Astrocyte (in vitro differentiated cells and primary cell): Measurements from ENCODE around the gene PALLD. TPM values are rescaled to one million over a fixed set of nuclear protein-coding genes. Genes with fewer than 3 reads are reported as not detected.

Experiments
- DNase-seq: peaks from one replicate; pipeline ENCODE4 v3.0.0-alpha.2; 2010; ENCODE audit warnings: low read depth
- FAIRE-seq: peaks from 2 replicates; lab custom pipeline; 2011; peaks lifted over from hg19 to GRCh38; lab: Jason Lieb, UNC
- H2AFZ ChIP-seq: 2 replicates; pipeline ENCODE4 v1.6.0; 2012; ENCODE audit warnings: low read depth, low read length, inconsistent platforms
- H3K27ac ChIP-seq: 2 replicates; pipeline ENCODE4 v1.5.1; 2011; ENCODE audit warnings: low read depth, low read length, inconsistent platforms
- H3K27me3 ChIP-seq: 2 replicates; pipeline ENCODE4 v1.6.0; 2011; ENCODE audit warnings: low read length, inconsistent platforms; ENCODE audit not compliant: insufficient read depth
- H3K36me3 ChIP-seq: 2 replicates; pipeline ENCODE4 v1.5.1; 2011; ENCODE audit warnings: low read length, inconsistent platforms; ENCODE audit not compliant: insufficient read depth
- H3K4me1 ChIP-seq: 2 replicates; pipeline ENCODE4 v1.5.1; 2011; ENCODE audit warnings: low read length, inconsistent platforms; ENCODE audit not compliant: insufficient read depth
- H3K4me2 ChIP-seq: 2 replicates; pipeline ENCODE4 v1.6.0; 2012; ENCODE audit warnings: low read length, inconsistent platforms
- H3K4me3 ChIP-seq: 2 replicates; pipeline ENCODE4 v1.5.1; 2011; ENCODE audit warnings: low read depth, mild to moderate bottlenecking, low read length, inconsistent platforms; ENCODE audit not compliant: insufficient read depth
- H3K79me2 ChIP-seq: 2 replicates; pipeline ENCODE4 v1.6.0; 2012; ENCODE audit warnings: mild to moderate bottlenecking, low read length, inconsistent platforms; ENCODE audit not compliant: insufficient read depth
- H3K9ac ChIP-seq: 2 replicates; pipeline ENCODE4 v1.6.0; 2012; ENCODE audit warnings: mild to moderate bottlenecking, low read length, inconsistent platforms
- H3K9me3 ChIP-seq: 2 replicates; pipeline ENCODE4 v1.5.1; 2012; ENCODE audit warnings: low read depth, mild to moderate bottlenecking, low read length, inconsistent platforms; ENCODE audit not compliant: insufficient read depth
- H4K20me1 ChIP-seq: 2 replicates; pipeline ENCODE4 v1.6.0; 2012; ENCODE audit warnings: low read length, inconsistent platforms; ENCODE audit not compliant: insufficient read depth
- H3K27ac Mint-ChIP-seq: one replicate; pipeline ENCODE4 v1.8.0; 2021; ENCODE audit warnings: mild to moderate bottlenecking, mixed read lengths; ENCODE audit not compliant: unreplicated experiment
- H3K27me3 Mint-ChIP-seq: one replicate; pipeline ENCODE4 v1.8.0; 2021; ENCODE audit warnings: low read depth, mixed read lengths; ENCODE audit not compliant: unreplicated experiment
- H3K36me3 Mint-ChIP-seq: one replicate; pipeline ENCODE4 v1.8.0; 2021; ENCODE audit warnings: low read depth, mixed read lengths; ENCODE audit not compliant: unreplicated experiment
- H3K4me1 Mint-ChIP-seq: one replicate; pipeline ENCODE4 v1.8.0; 2021; ENCODE audit warnings: low read depth, mixed read lengths; ENCODE audit not compliant: unreplicated experiment
- H3K4me3 Mint-ChIP-seq: one replicate; pipeline ENCODE4 v1.8.0; 2021; ENCODE audit warnings: mild to moderate bottlenecking, moderate library complexity, mixed read lengths; ENCODE audit not compliant: unreplicated experiment
- H3K9me3 Mint-ChIP-seq: one replicate; pipeline ENCODE4 v1.8.0; 2021; ENCODE audit warnings: mild to moderate bottlenecking, mixed read lengths; ENCODE audit not compliant: unreplicated experiment
- EZH2 ChIP-seq: IDR thresholded peaks from 2 replicates; pipeline ENCODE4 v1.6.1; 2012; ENCODE audit warnings: mild to moderate bottlenecking, low read length, inconsistent platforms; ENCODE audit not compliant: insufficient read depth
- total RNA-seq: library from RNA; stranded (reverse); gene quantifications from 2 replicates; pipeline ENCODE4 v1.2.1, GENCODE V29; 2021
- TF ChIP-seq, protein P1 (sequence below): IDR thresholded peaks from 2 replicates; pipeline ENCODE4 v1.5.1; 2011; ENCODE audit warnings: low read depth, mild to moderate bottlenecking, inconsistent platforms, low read length, moderate library complexity; ENCODE audit not compliant: insufficient read depth

The PALLD gene
- total RNA-seq, 1 donor from 2014 or later: 498 TPM

DNA sequence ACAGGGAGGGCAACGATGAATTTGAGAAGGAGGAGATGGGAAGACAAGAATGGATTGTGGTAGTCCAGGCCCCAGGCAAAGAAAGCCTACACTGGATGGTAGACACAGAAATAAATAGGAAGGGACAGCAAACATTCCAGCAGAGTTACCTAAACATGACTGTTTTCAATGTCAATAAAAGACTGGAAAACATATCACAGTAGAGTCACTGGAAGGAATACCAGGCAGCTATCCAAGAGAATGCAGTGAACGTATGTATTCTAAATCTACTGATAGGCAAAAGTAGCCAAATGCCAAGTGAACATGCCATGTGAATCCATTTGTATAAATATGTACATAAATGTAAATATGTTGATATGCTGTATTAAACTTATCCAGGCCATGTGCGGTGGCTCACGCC, 183.0 kb downstream of the PALLD start:
- peaks cover 14% of the 10 kb centered on the region for H3K4me1 ChIP-seq
- peak overlapping the region; percentile 16 for H3K4me2 ChIP-seq
- Mint-ChIP-seq H3K27ac (peak overlapping the region; percentile 13), H3K9me3 (no peaks in the 10 kb centered on the region), H3K36me3 (peaks cover 26% of the 10 kb centered on the region), H3K4me3 (no peak overlapping the region), H3K27me3 (no peaks in the 10 kb centered on the region), H3K4me1 (peaks cover 30% of the 10 kb centered on the region)
- peaks cover 17% of the 10 kb centered on the region for H3K79me2 ChIP-seq
- no peak overlapping the region for H2AFZ ChIP-seq
- no peak for DNase-seq
- TF ChIP-seq EZH2: no peak
- TF ChIP-seq, protein P1, sequence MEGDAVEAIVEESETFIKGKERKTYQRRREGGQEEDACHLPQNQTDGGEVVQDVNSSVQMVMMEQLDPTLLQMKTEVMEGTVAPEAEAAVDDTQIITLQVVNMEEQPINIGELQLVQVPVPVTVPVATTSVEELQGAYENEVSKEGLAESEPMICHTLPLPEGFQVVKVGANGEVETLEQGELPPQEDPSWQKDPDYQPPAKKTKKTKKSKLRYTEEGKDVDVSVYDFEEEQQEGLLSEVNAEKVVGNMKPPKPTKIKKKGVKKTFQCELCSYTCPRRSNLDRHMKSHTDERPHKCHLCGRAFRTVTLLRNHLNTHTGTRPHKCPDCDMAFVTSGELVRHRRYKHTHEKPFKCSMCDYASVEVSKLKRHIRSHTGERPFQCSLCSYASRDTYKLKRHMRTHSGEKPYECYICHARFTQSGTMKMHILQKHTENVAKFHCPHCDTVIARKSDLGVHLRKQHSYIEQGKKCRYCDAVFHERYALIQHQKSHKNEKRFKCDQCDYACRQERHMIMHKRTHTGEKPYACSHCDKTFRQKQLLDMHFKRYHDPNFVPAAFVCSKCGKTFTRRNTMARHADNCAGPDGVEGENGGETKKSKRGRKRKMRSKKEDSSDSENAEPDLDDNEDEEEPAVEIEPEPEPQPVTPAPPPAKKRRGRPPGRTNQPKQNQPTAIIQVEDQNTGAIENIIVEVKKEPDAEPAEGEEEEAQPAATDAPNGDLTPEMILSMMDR: no peak
- no peaks in the 10 kb centered on the region for H3K27me3 ChIP-seq
- H4K20me1 ChIP-seq: no peaks in the 10 kb centered on the region
- H3K36me3 ChIP-seq: peaks cover 13% of the 10 kb centered on the region
- peak overlapping the region; percentile 30 for H3K9ac ChIP-seq
- H3K27ac ChIP-seq: peak overlapping the region; percentile 62
- peak; percentile 59 for FAIRE-seq
- H3K9me3 ChIP-seq: no peaks in the 10 kb centered on the region
- H3K4me3 ChIP-seq: no peak overlapping the region

DNA sequence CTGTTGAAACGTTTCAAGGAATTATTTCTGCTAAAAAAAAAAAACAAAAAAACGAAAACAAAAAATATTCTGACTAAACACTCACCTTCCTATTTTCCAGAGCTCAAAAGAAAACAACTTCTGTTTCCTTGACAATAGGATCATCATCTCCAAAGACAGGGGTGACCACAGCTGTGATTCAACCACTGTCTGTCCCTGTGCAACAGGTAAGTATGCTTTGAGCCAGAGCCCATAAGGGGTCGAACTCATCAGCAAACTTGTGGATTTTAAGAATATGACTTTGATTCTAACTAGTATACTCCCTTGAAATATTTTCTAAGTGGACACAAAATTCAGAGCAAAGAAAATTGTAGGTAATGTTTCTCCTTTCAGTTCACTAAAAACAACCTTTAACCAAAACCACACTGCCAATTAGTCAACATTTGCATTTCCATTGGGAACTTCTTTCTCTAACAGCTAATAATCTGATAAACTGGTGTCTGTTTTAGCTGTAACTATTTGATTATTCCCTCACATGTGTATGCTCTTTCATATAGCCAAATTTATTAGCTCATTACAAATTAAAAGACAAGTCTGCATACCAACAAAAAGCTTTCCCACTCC, 186.1 kb downstream of the PALLD start:
- Histone ChIP-seq H3K36me3 (peaks cover 18% of the 10 kb centered on the region), H3K9me3 (no peaks in the 10 kb centered on the region), H3K4me3 (no peak overlapping the region), H2AFZ (no peak overlapping the region), H3K27ac (no peak overlapping the region), H3K27me3 (no peaks in the 10 kb centered on the region), H3K4me2 (no peak overlapping the region), H4K20me1 (no peaks in the 10 kb centered on the region), H3K9ac (no peak overlapping the region), H3K79me2 (peaks cover 6% of the 10 kb centered on the region), H3K4me1 (peaks cover 14% of the 10 kb centered on the region)
- TF ChIP-seq EZH2: no peak
- TF ChIP-seq, protein P1: no peak
- DNase-seq (no peak), FAIRE-seq (no peak)
- no peaks in the 10 kb centered on the region for H3K27me3 Mint-ChIP-seq
- H3K36me3 Mint-ChIP-seq: peaks cover 32% of the 10 kb centered on the region
- peaks cover 32% of the 10 kb centered on the region for H3K4me1 Mint-ChIP-seq
- peak overlapping the region; percentile 79 for H3K27ac Mint-ChIP-seq
- H3K4me3 Mint-ChIP-seq: no peak overlapping the region
- no peaks in the 10 kb centered on the region for H3K9me3 Mint-ChIP-seq

DNA sequence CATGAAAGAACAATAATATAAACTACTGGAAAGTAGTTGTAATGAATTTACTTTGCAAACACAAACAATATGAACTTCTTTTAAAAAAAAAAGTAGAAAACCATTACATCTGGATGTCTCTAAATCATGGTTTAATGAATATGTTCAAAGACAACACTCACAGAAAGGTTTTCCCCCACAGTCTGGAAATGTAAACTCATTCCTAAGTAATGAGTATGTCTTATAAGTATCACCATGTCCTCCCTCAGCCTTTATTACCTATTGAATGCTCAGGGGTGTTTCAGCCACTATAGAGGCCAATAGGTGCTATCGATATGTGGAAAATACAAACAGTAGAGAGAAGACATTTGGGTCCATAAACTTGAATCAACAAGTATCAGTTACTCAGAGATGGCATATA, 186.7 kb downstream of the PALLD start:
- Histone ChIP-seq H4K20me1 (no peaks in the 10 kb centered on the region), H2AFZ (no peak overlapping the region), H3K4me1 (peaks cover 14% of the 10 kb centered on the region), H3K9me3 (no peaks in the 10 kb centered on the region), H3K36me3 (peaks cover 18% of the 10 kb centered on the region), H3K27me3 (no peaks in the 10 kb centered on the region), H3K4me2 (no peak overlapping the region), H3K4me3 (no peak overlapping the region), H3K9ac (no peak overlapping the region), H3K27ac (no peak overlapping the region), H3K79me2 (peaks cover 4% of the 10 kb centered on the region)
- Mint-ChIP-seq H3K27ac (peak overlapping the region; percentile 79), H3K4me3 (no peak overlapping the region), H3K27me3 (no peaks in the 10 kb centered on the region), H3K36me3 (peaks cover 28% of the 10 kb centered on the region), H3K4me1 (peaks cover 32% of the 10 kb centered on the region), H3K9me3 (no peaks in the 10 kb centered on the region)
- no peak for TF ChIP-seq EZH2
- TF ChIP-seq, protein P1: no peak
- FAIRE-seq (peak; percentile 45), DNase-seq (peak; percentile 65)
